Caki2 (cell line): ENCODE data around the gene COX5B. TPM values are rescaled to one million over a fixed set of nuclear protein-coding genes. Genes with fewer than 3 reads are reported as not detected.
"Not testable (repeated sequence)": the region's sequence is repeated elsewhere in the genome, so short reads cannot be mapped to it uniquely, and the experiment has no call there.

Source experiments
- DNase-seq: peaks from one replicate; pipeline ENCODE4 v3.0.0-alpha.2; 2015; ENCODE audit warnings: low read depth
- in situ Hi-C: cut with HindIII; loops from 2 replicates; pipeline ENCODE4 v1.10.0; 2016; ENCODE audit warnings: low sequenced_read_pairs, low pct_unique_long_range_greater_than_20kb, mixed read lengths
- total RNA-seq: library from RNA; depleted of rRNA; stranded (reverse); fragments of >200 nt; shearing (Covaris generic); gene quantifications from 2 replicates; pipeline ENCODE4 v1.2.3, GENCODE V29; 2014; ENCODE audit warnings: low replicate concordance

Gene COX5B
- total RNA-seq, 1 experiment from 2014 or later = 745 TPM

- in situ Hi-C loops = no loop called here
- peak; percentile 99 for DNase-seq
Measured at GRCh38 chr2:97663962-97664635, 18.2 kb downstream of the COX5B start, which contains the start of gene ACTR1B. Gene ACTR1B, minus strand, starts transcription at chr2:97664044. Its CDS starts 154 bp downstream, at chr2:97663890.

GRCh38 chr2:97664636-97664970 is 18.7 kb downstream of the COX5B start:
- DNase-seq = no peak
- in situ Hi-C loops = no loop called here

GRCh38 chr2:97669448-97669847 is 23.6 kb downstream of the COX5B start, which contains the start of gene C2orf92:
Gene C2orf92, plus strand, starts transcription at chr2:97669713. Its CDS starts 76 bp downstream, at chr2:97669789.
- in situ Hi-C loops = no loop called here

GRCh38 chr2:97670471-97670870 is 24.6 kb downstream of the COX5B start:
- in situ Hi-C loops = no loop called here
- no peak for DNase-seq

More at GRCh38 chr2:97669448-97669847, 23.6 kb downstream of the COX5B start, which contains the start of gene C2orf92:
- no peak for DNase-seq

- DNase-seq = no peak
- in situ Hi-C loops = no loop called here
Measured at GRCh38 chr2:97671526-97671925, 25.7 kb downstream of the COX5B start.

GRCh38 chr2:97672606-97673140 is 26.8 kb downstream of the COX5B start:
- in situ Hi-C loops, DNase-seq: not testable (repeated sequence)

GRCh38 chr2:97673182-97673914 is 27.5 kb downstream of the COX5B start:
- no peak for DNase-seq
- in situ Hi-C loops = no loop called here

- DNase-seq = no peak
- in situ Hi-C loops = no loop called here
Measured at GRCh38 chr2:97673915-97674283, 28.0 kb downstream of the COX5B start.

- in situ Hi-C loops = no loop called here
- DNase-seq = no peak
Measured at GRCh38 chr2:97675430-97676113, 29.7 kb downstream of the COX5B start.

GRCh38 chr2:97676620-97677019 is 30.8 kb downstream of the COX5B start:
- in situ Hi-C loops = no loop called here
- no peak for DNase-seq

GRCh38 chr2:97677480-97677879 is 31.6 kb downstream of the COX5B start:
- no peak for DNase-seq
- in situ Hi-C loops = no loop called here

GRCh38 chr2:97678298-97678697 is 32.4 kb downstream of the COX5B start:
- in situ Hi-C loops = no loop called here

GRCh38 chr2:97687235-97687634 is 41.4 kb downstream of the COX5B start:
- in situ Hi-C loops, DNase-seq: not testable (repeated sequence)

More at GRCh38 chr2:97678298-97678697, 32.4 kb downstream of the COX5B start:
- DNase-seq = no peak

GRCh38 chr2:97688062-97688827 is 42.4 kb downstream of the COX5B start:
- no peak for DNase-seq
- in situ Hi-C loops = no loop called here

GRCh38 chr2:97691166-97691565 is 45.3 kb downstream of the COX5B start:
- in situ Hi-C loops = no loop called here
- DNase-seq = no peak

- DNase-seq = peak; percentile 16
- in situ Hi-C loops = no loop called here
Measured at GRCh38 chr2:97693476-97693875, 47.6 kb downstream of the COX5B start.

- DNase-seq = no peak
- in situ Hi-C loops = no loop called here
Measured at GRCh38 chr2:97695744-97696143, 49.9 kb downstream of the COX5B start.
